Stimulated activated CD4-positive, alpha-beta T cell treated with anti-CD3 and anti-CD28 coated beads, Interleukin-15, amount 100 ng/mL, for 1 hour (primary cell): ENCODE measurements around the gene STK17A.

Experiments used
- DNase-seq, 2 donors: peaks; one replicate each; pipeline ENCODE4 v3.0.0-alpha.2; 2020; ENCODE audit warnings: low read depth in 1 of 2, low spot score in 1 of 2

STK17A gene

GRCh38 chr7:43582503-43583423, at the start of gene STK17A:
Gene STK17A, plus strand, starts transcription at chr7:43583108. Its CDS starts 136 bp downstream, at chr7:43583244.
- DNase-seq: peak; percentile 93 to 94

GRCh38 chr7:43533801-43534479, 49.0 kb upstream of the STK17A start:
- DNase-seq: no peak

GRCh38 chr7:43535031-43535451, 47.9 kb upstream of the STK17A start:
- DNase-seq: no peak

- no peak for DNase-seq
Observed at GRCh38 chr7:43535810-43536585, 46.9 kb upstream of the STK17A start.

GRCh38 chr7:43536773-43537172, 46.1 kb upstream of the STK17A start:
- DNase-seq: no peak

GRCh38 chr7:43537765-43538403, 45.0 kb upstream of the STK17A start:
- DNase-seq: no peak

- no peak for DNase-seq
Observed at GRCh38 chr7:43538404-43538771, 44.5 kb upstream of the STK17A start.

- no peak for DNase-seq
Observed at GRCh38 chr7:43540471-43540870, 42.4 kb upstream of the STK17A start.

- DNase-seq: no peak
Observed at GRCh38 chr7:43542716-43543115, 40.2 kb upstream of the STK17A start.

GRCh38 chr7:43546231-43546630, 36.7 kb upstream of the STK17A start:
- DNase-seq: no peak

GRCh38 chr7:43550427-43550826, 32.5 kb upstream of the STK17A start:
- no peak for DNase-seq

- no peak for DNase-seq
Observed at GRCh38 chr7:43552122-43552521, 30.8 kb upstream of the STK17A start.

- DNase-seq: no peak
Observed at GRCh38 chr7:43553999-43554398, 28.9 kb upstream of the STK17A start.

- DNase-seq: no peak
Observed at GRCh38 chr7:43554423-43554822, 28.5 kb upstream of the STK17A start.

GRCh38 chr7:43557831-43558495, 24.9 kb upstream of the STK17A start:
- no peak for DNase-seq

- DNase-seq: no peak
Observed at GRCh38 chr7:43559171-43559945, 23.6 kb upstream of the STK17A start.

GRCh38 chr7:43559946-43560335, 23.0 kb upstream of the STK17A start:
- DNase-seq: no peak

- no peak for DNase-seq
Observed at GRCh38 chr7:43560742-43561330, 22.1 kb upstream of the STK17A start.

- DNase-seq: no peak
Observed at GRCh38 chr7:43562383-43562782, 20.5 kb upstream of the STK17A start.
